ENCODE data around the gene COL16A1.
A peak's percentile ranks its signal among the peaks of the same experiment; 100 is the strongest.

COL16A1 gene

DNA sequence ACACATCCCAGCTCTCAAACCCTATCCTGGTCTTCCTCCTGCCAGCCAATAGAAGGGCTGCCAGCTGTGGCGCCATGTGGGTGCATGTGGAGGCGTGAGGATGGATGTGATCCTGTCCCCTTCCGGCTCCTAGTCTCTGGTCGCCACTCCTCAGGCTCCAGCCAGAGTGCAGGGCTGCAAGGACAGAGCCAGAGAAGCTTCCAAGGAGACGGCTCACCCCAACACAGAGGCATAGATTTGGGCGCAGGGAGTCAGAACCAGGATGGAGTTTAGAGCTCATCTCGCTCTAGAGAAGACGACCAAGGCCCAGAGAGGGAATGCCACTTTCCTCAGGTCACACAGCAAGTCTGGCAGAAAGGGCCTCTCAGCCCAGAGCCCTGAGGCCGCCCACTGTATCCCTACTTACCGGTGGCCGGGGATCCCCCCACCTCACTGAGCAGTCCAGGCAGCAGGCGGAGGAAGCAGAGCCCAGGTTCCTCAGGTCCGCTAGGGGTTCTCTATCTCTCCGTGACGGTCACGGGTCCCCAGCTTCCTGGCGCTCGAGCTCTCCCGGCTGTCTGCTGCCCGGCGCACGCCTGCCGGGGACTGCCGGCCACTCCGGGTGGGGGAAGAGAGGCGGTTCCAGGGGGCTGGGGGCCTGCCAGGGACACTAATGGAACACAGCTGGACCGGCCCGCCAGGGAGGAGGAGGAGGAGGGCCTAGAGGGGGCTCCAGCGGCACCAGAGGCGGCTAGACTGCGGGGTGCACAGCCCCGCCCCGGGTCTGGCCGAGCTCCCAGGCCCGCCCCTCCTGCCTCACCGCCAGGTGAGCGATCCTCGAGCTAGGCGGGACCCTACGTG lies at the start of gene COL16A1:
Gene COL16A1 (minus strand): TSS at position 587 of the 840 bp plus-strand sequence. CDS start 1,824 bp downstream, outside the sequence.
- peak; percentile 44 for DNase-seq (ENCODE audit: low spot score)

DNA sequence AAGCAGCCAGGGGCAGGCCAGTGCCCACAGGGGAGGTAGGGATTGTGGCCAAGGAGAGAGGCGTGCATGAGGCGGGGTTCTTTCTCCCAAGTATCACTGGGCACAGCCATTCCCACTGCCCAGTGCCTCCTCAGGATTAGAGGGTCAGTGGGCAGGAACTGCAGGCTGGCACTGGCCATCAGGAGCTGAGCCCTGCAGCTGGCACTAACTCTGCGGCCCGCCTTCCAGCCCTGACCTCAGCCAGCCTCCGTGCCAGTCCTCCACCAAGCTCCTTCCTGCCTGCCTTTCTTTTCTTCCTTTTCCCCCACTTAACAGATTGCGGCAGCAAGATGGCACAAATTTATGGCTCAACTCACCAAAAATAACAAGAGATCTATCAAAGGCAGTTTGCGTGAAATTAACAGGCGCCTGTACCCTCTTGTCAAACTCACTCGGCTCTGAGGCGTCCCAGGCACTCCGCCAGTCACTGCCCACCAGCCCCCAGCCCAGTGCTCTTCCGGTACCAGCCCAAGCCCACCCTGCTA lies 49.2 kb upstream of the COL16A1 start:
- DNase-seq (ENCODE audit: low spot score): no peak

DNA sequence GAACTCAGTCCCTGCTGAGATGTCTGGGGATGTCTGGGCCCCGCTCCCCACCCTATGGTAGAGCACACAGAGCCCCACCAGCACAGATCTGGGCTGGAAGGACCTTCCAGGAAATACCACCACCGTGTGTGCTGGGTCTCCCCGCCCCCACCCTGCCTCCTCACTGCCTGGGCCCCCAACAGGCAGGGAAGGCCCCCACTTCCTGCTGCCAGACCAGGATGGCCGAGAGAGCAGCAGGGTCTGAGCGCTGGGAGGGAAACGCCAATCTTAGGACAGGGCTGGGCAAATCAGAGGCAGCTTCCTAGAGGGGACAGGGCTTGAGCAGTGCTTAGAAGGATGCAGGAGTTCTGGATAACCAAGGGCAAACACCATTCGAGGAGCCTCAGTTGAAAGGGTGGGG lies 48.4 kb upstream of the COL16A1 start:
- DNase-seq (ENCODE audit: low spot score): no peak

DNA sequence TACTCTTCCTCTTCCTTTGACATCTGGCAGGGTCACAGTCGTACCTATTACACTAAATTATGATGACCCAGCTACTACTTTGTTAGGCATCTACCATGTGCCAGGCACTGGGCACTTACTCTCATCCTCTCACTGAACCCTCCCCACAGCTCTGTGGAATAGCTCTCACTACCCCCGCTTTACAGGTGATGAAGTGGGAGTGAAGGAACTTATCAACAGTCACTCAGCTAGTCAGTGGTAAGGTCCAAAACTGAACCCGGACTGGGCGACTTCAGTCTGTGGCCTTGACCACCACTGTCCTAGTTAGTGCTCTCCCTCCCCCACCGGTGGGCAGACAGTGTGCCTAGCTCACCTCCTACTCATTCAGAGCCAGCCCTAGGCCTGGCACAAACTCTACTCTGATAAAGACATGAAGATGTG lies 48.0 kb upstream of the COL16A1 start:
- DNase-seq (ENCODE audit: low spot score): no peak

DNA sequence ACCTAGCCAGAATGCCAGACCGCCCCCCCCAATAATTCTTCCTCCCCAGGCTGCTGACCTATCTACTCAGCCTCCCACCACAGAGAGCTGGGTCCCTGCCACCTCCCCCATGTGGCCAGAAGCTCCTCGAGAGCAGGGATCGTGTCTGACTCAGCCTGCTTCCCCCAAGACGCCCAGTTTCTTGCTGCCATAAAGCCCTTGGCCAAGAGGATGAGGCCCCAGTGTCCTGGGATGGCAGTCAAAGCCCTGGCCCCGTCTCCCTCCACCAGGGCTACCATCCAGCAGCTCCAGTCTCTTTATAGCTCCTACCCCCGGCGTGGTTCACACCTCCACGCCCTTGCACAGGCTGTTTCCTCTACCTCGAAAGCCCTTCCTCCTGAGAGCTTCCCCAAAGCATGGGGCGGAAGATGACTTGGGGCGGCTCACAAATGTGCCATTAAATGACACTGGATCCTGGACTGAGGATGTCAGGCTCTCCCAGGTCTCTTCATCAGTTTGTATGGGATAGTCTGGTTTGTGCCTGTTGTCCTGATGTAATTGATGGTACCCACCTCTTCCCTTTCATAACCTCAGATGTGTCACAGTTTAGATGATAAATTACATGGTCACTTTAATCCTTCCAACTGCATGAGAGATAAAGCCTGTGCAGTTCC lies 47.2 kb upstream of the COL16A1 start:
- DNase-seq (ENCODE audit: low spot score): no peak

DNA sequence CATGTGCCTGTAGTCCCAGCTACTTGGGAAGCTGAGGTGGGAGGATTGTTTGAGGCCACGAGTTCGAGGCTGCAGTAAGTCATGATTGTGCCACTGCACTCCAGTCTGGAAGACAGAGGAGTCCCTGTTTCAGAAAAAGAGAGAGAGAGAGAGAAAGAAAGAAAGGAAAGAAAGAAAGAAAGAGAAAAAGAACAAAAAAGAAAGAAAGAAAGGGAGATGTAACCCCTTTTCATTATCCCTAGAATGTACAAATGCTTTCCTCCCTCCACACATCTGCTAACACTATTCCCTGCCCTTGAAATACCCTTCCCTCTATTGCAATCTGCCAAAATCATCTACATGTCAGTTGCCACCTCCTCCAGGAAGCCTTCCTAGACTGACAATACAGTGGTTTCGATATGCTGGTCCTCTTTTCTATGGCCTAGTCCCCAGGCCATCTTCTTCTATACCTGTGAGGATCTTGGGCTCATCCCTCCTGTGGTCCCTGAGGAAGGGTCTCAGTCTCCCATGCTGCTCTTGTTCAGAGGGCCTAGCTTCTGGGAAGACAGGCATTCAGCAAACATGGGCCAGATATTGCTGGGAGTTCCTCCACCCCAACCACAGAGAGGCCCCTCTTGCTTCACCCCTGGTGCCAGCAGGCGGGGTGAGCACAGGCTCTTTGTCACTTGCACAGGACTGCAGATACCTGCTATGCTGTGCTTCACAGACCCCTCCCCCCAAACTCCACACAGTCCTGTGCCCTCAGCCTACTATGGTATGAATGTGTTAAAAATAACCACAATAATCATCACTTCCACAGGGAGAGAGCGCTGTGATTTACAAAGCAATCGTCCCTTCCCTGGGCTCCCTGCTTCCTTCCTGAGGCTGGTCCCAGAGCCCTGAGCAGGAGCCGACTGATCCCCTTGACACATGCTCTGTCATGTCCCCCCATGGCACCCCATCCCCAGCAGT lies 46.2 kb upstream of the COL16A1 start:
- no peak for DNase-seq (ENCODE audit: low spot score)

DNA sequence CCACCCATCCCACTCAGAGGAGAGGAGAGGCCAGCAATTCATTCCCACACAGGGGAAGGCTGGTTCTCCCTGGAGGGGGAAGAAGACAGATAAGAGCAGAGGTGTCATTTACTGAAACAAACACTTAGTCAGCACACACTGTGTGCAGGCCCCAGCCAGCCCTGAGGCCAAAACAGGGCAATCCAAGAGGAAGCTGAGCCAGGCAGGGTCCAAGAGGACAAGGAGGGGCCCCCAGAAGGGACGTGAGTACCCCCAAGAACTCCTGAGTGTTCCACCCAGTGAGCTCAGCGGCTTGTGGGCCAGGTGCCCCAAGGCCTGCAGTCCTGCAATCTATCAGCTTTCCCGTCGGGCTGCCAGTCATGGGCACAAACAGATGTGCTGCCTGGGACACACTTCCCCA lies 44.5 kb upstream of the COL16A1 start:
- no peak for DNase-seq (ENCODE audit: low spot score)

DNA sequence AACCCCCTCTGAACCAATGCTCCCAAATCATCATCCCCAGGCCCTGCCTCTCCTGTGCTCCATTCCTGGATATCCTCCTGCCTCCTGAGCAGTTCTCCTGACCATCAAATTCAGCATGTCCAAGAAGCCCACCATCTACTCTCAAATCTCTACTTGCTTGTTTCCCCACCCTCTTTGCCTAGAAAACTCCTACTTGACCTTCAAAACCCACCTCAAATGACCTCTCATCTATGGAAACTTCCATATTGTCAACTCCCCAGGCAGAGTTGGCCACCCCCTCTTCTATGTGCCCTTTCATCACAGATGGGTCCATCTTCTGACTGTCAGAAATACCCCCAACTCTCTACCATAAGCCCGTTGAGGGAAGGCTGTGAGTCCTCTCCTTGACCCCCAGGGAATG lies 43.5 kb upstream of the COL16A1 start:
- no peak for DNase-seq (ENCODE audit: low spot score)

DNA sequence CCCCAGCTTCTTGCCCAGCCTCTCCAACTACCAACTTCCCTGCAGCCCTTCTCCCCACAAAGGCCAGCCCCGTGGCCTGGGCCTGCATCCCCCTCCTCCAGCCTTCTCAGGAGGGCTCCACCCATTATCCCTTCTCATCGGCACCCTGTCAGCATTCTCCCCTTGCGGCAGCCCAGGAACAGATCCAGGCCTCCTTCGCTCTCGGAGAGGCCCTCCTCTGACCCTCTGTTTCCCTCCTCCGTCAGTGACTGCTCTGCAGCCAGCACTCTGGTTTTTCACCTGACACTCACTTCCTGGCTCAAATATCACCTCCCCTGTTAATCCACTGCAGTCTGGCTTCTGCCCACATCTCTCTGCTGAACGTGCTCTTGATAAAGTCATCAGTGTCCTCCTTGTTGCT lies 42.9 kb upstream of the COL16A1 start:
- DNase-seq (ENCODE audit: low spot score): no peak

DNA sequence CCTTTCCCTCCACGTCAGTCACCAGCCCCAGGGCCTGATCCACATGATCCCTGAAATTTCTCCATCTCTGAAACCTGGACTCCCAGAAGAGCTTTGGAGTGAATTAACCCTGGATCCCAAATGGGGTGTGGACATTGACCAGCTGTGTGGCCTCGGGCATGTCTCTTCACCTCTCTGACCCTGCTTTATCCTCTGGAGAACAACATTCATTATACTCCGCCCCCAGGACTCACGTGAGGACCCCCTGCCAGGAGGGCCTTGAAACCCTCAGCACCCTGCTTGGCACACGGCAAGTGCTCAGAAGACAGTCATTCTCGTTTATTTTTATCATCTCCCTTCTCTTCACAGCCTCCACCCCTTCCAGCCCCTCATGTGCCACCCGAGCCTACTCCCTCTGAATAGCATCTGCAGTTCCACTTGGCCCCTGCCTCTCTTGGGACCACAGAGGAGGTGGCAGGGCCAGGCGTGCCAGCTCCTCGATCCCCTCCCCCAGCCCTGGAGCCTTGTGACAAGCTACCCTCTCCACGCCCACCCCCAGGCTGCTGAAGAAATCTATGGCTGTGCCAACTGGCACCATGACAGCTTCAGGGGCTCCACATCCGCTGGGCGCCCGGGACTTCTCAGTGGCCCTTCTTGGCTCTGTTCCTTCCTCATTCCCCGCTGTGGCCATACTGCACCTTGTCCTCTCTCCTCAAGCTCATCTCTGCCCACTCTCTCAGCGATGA lies 42.3 kb upstream of the COL16A1 start:
- no peak for DNase-seq (ENCODE audit: low spot score)

DNA sequence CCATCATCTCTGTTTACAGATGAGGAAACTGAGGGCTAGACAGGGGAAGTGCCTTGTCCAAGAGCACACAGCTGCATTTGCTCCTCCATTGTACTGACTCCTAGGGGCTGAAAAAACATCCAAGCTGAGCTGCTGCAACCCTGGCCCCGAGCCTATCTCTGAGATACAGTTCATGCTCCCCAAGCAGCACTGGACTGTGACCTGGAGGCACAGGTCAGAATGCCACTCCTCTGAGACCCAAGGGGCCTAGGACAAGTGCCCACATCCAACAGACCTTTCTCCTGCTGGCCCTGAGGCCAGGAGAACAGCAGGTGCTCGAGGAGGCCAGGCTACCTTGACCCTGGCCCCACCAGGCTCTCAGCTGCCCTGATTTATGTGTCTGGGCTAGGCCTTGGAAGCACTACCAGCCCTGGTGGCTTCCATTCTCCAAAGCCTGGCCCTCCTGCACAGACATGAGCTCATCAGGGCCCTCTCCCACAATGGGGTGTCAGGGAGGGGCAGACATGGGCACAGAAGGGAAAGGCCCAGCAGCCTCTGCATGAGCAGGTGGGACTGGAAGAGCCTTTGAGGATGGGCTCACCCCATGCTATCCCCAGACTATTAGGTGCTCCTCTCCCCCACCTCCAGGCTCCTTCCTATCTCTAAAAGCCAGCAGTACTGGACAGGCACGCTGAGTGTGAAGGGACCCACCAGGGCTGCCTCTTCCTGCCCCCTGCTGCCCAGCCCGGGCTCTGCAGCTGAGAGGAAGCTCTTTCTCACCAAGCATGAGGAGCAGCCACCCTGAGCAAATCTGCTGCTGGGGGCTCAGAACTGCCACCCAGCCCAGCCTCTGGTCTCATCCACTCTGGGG lies 41.5 kb upstream of the COL16A1 start:
- peak; percentile 95 for DNase-seq (ENCODE audit: low spot score)

DNA sequence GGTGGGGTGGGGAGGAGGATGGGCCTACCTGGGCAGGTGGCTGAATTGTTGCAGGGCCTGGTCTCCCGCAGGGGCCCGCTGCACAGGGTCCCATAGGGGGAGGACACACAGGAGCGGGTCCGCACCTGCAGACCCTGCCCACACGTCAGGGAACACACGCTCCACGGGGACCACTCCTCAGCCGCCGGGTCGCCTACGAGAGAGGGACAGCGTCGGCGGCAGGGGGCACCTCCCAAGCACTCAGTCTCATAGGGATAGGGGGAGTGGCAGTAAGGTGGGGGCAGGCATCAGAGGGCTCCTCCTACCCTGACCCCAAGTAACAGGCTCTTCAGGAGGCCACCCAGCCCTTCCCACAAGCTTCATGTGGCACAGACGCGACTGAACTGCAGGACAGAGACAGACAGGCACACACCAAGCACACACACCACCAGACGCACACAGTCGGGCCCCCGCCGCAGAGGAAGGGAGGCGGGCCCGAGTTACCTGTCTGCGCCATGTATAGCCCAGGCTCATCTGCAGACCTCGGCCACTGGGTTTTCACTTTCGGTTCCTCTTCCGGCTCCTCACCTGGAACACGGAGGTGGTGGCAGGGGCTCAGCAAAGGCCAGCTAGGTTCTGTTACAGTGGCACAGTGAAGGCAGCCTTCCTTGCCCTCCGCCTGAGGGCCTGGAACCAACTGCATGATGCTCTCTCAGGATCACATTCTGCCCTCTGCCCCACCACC lies 40.5 kb upstream of the COL16A1 start:
- no peak for DNase-seq (ENCODE audit: low spot score)

DNA sequence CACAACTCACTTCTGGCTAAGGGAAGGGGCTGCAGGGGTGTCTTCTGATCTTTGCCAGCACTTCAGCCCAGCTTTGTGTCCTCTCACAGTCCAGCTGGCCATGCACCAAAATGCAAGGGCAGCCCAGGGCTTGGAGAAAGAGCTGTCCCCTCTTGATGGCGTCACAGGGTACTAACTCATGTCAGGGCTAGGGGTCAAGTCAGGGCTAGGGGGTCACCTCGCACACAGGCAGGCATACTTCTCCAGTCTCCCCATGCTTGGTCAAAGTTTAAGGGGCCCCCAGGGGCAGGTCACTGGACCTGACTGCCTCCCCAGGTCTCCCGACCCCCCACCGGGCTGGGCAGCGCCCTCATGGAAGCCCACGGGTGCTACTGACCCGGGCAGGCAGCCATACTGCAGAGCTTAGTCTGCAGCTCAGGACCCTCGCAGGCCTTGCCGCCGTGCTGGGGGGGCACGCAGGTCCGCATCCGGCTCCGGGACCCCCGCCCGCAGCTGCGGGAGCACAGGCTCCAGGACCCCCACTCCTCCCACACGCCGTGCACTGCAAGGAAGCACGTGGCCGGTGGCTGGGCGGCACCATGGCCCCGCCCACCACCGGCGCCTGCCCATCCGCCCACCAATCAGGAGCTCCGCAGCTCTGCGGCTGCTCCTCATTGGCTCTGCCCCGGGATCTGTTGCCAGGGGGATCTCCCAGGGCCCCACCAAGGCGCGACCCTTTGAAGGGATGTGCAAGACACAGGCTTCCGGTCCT lies 38.8 kb upstream of the COL16A1 start:
- no peak for DNase-seq (ENCODE audit: low spot score)

DNA sequence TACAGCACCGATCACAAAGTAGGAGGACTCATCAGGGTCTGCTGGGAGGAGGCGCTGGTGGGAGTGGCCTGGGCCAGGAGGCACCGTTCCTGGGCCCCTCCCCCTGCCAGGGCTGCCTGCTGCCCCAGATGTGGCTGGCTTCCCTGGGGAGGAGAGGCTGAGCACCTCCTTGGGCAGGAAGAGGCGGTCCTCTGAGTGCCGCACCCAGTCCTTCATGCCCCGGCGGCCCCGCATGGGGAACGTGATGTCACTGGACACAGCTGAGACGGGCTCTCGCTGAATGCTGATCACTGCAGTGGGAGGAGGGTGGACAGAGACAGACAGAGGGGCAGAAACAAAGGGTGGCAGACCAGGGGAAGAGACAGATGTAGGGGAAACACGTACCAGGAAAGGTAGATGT lies 35.5 kb upstream of the COL16A1 start:
- no peak for DNase-seq (ENCODE audit: low spot score)

DNA sequence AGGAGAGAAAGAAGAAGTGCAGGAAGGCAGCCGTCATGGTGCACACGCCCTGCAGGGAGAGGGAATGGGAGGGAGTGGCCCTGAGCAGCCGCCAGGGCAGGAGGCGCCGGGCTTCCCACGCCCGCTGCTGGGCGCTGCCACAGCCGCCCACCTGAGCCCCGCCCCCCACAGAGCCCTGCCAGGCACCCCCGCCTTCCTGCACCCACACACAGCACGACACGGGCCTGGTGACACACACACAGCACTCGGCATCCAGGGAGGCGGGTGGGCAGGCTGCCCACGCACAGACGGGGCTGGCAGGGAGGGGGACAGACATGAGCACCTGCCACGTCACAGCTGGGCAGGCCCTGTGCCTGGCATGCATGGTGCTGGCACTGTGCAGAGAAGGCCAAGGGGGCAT lies 32.9 kb upstream of the COL16A1 start:
- no peak for DNase-seq (ENCODE audit: low spot score)

DNA sequence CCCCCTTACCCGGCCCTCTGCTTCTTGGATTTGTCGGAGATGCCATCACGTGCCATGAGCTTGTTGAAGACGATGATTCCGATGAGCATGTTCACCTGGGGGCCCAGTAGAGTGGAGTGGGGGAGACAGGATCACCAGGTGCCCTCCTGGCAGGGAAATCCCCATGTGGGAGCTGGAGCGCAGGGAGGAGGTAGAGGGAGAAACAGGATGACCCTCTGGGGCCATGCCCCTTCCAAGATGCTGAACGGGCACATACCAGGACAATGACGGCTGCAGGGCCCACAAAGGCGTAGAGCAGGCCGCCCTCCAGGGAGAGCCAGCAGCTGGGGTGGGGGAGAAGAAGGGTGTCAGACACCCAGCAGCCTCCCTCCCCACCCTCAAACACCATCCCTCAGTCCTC lies 31.8 kb upstream of the COL16A1 start:
- no peak for DNase-seq (ENCODE audit: low spot score)

DNA sequence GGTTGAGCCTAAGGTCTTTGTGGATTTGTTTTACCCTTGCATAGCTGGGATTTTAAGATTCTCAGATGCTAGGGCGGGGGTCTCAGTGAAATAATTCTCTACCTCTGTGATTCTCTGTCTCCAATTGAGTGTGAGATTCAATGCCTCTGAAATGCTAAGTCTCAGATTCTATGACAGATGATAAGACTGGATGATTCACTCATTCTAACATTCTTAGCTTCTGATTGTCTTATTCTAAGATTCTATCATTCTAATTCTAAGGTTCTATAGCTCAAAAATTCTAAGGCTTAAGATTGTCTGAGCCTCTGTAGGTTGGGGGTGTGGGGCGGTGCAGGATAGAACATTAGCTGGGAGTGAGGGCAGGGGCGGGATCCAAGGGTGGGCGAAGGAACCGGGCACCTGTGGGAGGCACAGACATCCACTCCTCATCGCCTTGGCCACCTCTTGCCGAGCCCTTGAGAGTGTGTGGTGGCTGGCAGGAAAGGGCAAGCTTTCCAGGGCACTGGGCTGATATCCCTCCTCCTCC lies 30.8 kb upstream of the COL16A1 start:
- DNase-seq (ENCODE audit: low spot score): no peak

DNA sequence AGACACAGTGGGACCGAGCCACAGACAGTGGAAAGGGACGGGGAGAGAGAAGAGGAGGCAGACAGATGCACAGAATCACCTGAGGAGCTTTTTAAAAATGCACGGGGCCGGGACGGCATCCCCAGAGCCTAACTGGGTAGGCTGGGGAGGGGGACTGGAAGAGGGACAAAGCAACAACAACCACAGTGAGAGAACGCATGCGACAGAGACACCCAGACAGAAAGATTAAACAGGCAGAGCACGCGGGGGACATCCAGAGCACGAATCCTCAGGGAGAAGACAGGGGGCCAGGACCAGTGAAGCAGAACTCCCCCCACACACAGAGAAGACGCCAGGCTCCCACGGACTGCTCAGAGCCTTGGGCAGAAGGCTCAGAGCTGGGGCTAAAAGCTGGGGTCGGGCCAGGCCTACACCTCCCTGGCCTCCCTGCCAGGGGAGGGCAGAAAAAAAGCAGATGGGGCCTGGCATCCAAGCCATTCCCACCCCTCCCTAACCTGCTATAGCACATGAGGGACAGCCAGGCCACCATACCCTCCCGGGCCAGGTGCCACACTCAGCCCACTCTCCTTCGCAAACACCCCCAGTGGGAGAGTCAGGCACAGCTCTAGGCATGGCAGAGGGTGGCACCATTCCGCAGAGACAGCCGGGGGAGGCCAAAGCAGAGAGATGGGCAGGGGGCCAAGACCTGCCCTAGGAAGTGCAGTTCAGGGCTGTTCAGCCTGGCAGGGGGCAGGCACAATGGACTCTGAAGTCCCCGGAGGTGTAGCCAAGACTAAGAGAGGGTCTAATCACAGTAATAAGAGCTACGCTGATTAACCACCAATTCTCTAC lies 29.8 kb upstream of the COL16A1 start:
- DNase-seq (ENCODE audit: low spot score): no peak

All from HuH-7.5 (cell line).